ENCODE data around the gene CDK6.
A peak's percentile ranks its signal among the peaks of the same experiment; 100 is the strongest.

CDK6 gene

GRCh38 chr7:92699966-92700514 is 136.3 kb downstream of the CDK6 start:
- TF ChIP-seq CTCF (IDR thresholded peaks at IDR 0.05; ENCODE audit: insufficient read depth, low read depth, low read length, missing control alignments), result no peak

GRCh38 chr7:92699560-92699959 is 136.8 kb downstream of the CDK6 start:
- peak; percentile 70 for DNase-seq (ENCODE audit: low read depth)
- TF ChIP-seq CTCF (IDR thresholded peaks at IDR 0.05; ENCODE audit: insufficient read depth, low read depth, low read length, missing control alignments), result no peak
- H3K4me3 ChIP-seq (ENCODE audit: low read length), result no peak overlapping the region

More at GRCh38 chr7:92699966-92700514, 136.3 kb downstream of the CDK6 start:
- H3K4me3 ChIP-seq (ENCODE audit: low read length), result no peak overlapping the region
- no peak for DNase-seq (ENCODE audit: low read depth)

- no peak for TF ChIP-seq CTCF (IDR thresholded peaks at IDR 0.05; ENCODE audit: insufficient read depth, low read depth, low read length, missing control alignments)
- DNase-seq (ENCODE audit: low read depth), result peak; percentile 84
- no peak overlapping the region for H3K4me3 ChIP-seq (ENCODE audit: low read length)
Observed at GRCh38 chr7:92698237-92698841, 138.0 kb downstream of the CDK6 start.

- no peak overlapping the region for H3K4me3 ChIP-seq (ENCODE audit: low read length)
- DNase-seq (ENCODE audit: low read depth), result no peak
- TF ChIP-seq CTCF (IDR thresholded peaks at IDR 0.05; ENCODE audit: insufficient read depth, low read depth, low read length, missing control alignments), result no peak
Observed at GRCh38 chr7:92697414-92697813, 139.0 kb downstream of the CDK6 start.

- DNase-seq (ENCODE audit: low read depth), result no peak
- H3K4me3 ChIP-seq (ENCODE audit: low read length), result no peak overlapping the region
- TF ChIP-seq CTCF (IDR thresholded peaks at IDR 0.05; ENCODE audit: insufficient read depth, low read depth, low read length, missing control alignments), result no peak
Observed at GRCh38 chr7:92697012-92697411, 139.4 kb downstream of the CDK6 start.

GRCh38 chr7:92696584-92696983 is 139.8 kb downstream of the CDK6 start:
- DNase-seq (ENCODE audit: low read depth), result no peak
- no peak for TF ChIP-seq CTCF (IDR thresholded peaks at IDR 0.05; ENCODE audit: insufficient read depth, low read depth, low read length, missing control alignments)
- H3K4me3 ChIP-seq (ENCODE audit: low read length), result no peak overlapping the region

Data from epithelial cell of esophagus (primary cell).